Astrocyte of the cerebellum (primary cell): Measurements from ENCODE around the gene NTM.

Experiments used
- DNase-seq: peaks from one replicate; pipeline ENCODE4 v3.0.0-alpha.2; 2011; ENCODE audit warnings: low read depth
- H3K4me3 ChIP-seq: 2 replicates; pipeline ENCODE4 v1.5.1; 2011; ENCODE audit warnings: mild to moderate bottlenecking, low read depth, low read length, moderate library complexity
- CTCF ChIP-seq: IDR thresholded peaks from 2 replicates; pipeline ENCODE4 v1.5.1; 2012; ENCODE audit warnings: low read length, low read depth, moderate library complexity, mild to moderate bottlenecking; ENCODE audit errors: missing control alignments
- in situ Hi-C: cut with HindIII; loops from 2 replicates; pipeline ENCODE4 v1.10.0; 2017; ENCODE audit warnings: low sequenced_read_pairs

Gene NTM

GRCh38 chr11:131938351-131938751 is 567.9 kb downstream of the NTM start:
- no peak for DNase-seq
- in situ Hi-C loops, result no loop called here
- no peak overlapping the region for H3K4me3 ChIP-seq
- no peak for TF ChIP-seq CTCF

GRCh38 chr11:131940126-131940525 is 569.7 kb downstream of the NTM start:
- no peak overlapping the region for H3K4me3 ChIP-seq
- in situ Hi-C loops, result no loop called here
- no peak for DNase-seq
- no peak for TF ChIP-seq CTCF

- DNase-seq, result no peak
- in situ Hi-C loops, result no loop called here
- no peak for TF ChIP-seq CTCF
- no peak overlapping the region for H3K4me3 ChIP-seq
These were observed 572.5 kb downstream of the NTM start for GRCh38 chr11:131942878-131943277.

GRCh38 chr11:131943295-131943694 is 572.9 kb downstream of the NTM start:
- H3K4me3 ChIP-seq, result no peak overlapping the region
- TF ChIP-seq CTCF, result no peak
- in situ Hi-C loops, result no loop called here
- DNase-seq, result no peak

GRCh38 chr11:131944736-131945135 is 574.3 kb downstream of the NTM start:
- TF ChIP-seq CTCF, result no peak
- no peak overlapping the region for H3K4me3 ChIP-seq
- DNase-seq, result no peak
- in situ Hi-C loops, result no loop called here

- no peak for TF ChIP-seq CTCF
- in situ Hi-C loops, result no loop called here
- no peak overlapping the region for H3K4me3 ChIP-seq
- DNase-seq, result no peak
These were observed 575.3 kb downstream of the NTM start for GRCh38 chr11:131945706-131946105.

- in situ Hi-C loops, result no loop called here
- no peak overlapping the region for H3K4me3 ChIP-seq
- TF ChIP-seq CTCF, result no peak
- no peak for DNase-seq
These were observed 577.1 kb downstream of the NTM start for GRCh38 chr11:131947511-131947910.
